Caco-2 (cell line): ENCODE results near the gene CTRB2. TPM values are rescaled to one million over a fixed set of nuclear protein-coding genes. Genes with fewer than 3 reads are reported as not detected.

Experiments
- BruUV-seq: library from RNA; stranded (reverse); fragments of 400-500 nt; replicated peaks from 2 replicates; lab custom pipeline; 2021; lab: Mats Ljungman, UMichigan
- CTCF ChIA-PET: fragments of 300-600 bp; sonication (Branson Sonifier 250); formaldehyde crosslinking; loops from one replicate; lab custom pipeline; 2022; ENCODE audit warnings: antibody characterized with exemption; lab: Charles Lee
- POLR2A ChIA-PET: fragments of 300-600 bp; sonication (Branson Sonifier 250); formaldehyde crosslinking; loops from one replicate; lab custom pipeline; 2022; ENCODE audit warnings: antibody characterized with exemption; lab: Charles Lee
- DNase-seq, 2 experiments: peaks; one replicate each; pipeline versions ENCODE4 v3.0.0 to v3.0.0-alpha.2; 2020 to 2022
- H3K27me3 ChIP-seq: replicated peaks from 2 replicates; pipeline ENCODE4 v1.6.0; 2011; ENCODE audit warnings: low read length; ENCODE audit not compliant: control insufficient read depth, insufficient read depth
- H3K36me3 ChIP-seq: 2 replicates; pipeline ENCODE4 v1.5.1; 2011; ENCODE audit warnings: low read length; ENCODE audit not compliant: control insufficient read depth, insufficient read depth
- H3K4me1 ChIP-seq: fragments of 250-450 bp; sonication (Bioruptor Pico); 2 replicates; pipeline ENCODE4 v1.5.1; 2020; ENCODE audit warnings: mild to moderate bottlenecking
- H3K4me3 ChIP-seq: 2 replicates; pipeline ENCODE4 v1.5.1; 2011; ENCODE audit warnings: low read depth, mild to moderate bottlenecking, control low read depth, low read length
- H3K9me3 ChIP-seq: fragments of 250-450 bp; sonication (Bioruptor Pico); 2 replicates; pipeline ENCODE4 v1.5.1; 2020; ENCODE audit warnings: mild to moderate bottlenecking, moderate library complexity
- H3K27ac Mint-ChIP-seq: one replicate; pipeline ENCODE4 v1.8.0; 2022; ENCODE audit warnings: mixed read lengths; ENCODE audit not compliant: unreplicated experiment
- H3K27me3 Mint-ChIP-seq: one replicate; pipeline ENCODE4 v1.8.0; 2022; ENCODE audit warnings: mixed read lengths; ENCODE audit not compliant: insufficient read depth, unreplicated experiment
- H3K36me3 Mint-ChIP-seq: one replicate; pipeline ENCODE4 v1.8.0; 2022; ENCODE audit warnings: mild to moderate bottlenecking, mixed read lengths; ENCODE audit not compliant: insufficient read depth, unreplicated experiment
- H3K4me1 Mint-ChIP-seq: one replicate; pipeline ENCODE4 v1.8.0; 2022; ENCODE audit warnings: low read depth, mixed read lengths; ENCODE audit not compliant: unreplicated experiment
- H3K4me3 Mint-ChIP-seq: one replicate; pipeline ENCODE4 v1.8.0; 2022; ENCODE audit warnings: mild to moderate bottlenecking, moderate library complexity, mixed read lengths; ENCODE audit not compliant: unreplicated experiment
- H3K9me3 Mint-ChIP-seq: one replicate; pipeline ENCODE4 v1.8.0; 2022; ENCODE audit warnings: mixed read lengths; ENCODE audit not compliant: unreplicated experiment
- CTCF ChIP-seq, 2 experiments: fragments of 200-600 bp in 1 of 2; IDR thresholded peaks; 1 replicate in 1 of 2; 2 replicates in 1 of 2; pipeline versions ENCODE4 v1.5.1 to v1.8.0; 2011 to 2022; ENCODE audit warnings: antibody characterized with exemption in 1 of 2, control low read depth in 1 of 2, inconsistent platforms in 1 of 2, low read depth in 1 of 2, low read length in 1 of 2, mild to moderate bottlenecking in 1 of 2, moderate library complexity in 1 of 2; ENCODE audit not compliant: insufficient read depth in 1 of 2, severe bottlenecking in 1 of 2, unreplicated experiment in 1 of 2
- intact Hi-C: fragments of 100-400 bp; cut with micrococcal nuclease; formaldehyde crosslinking; loops from one replicate; pipeline ENCODE4 v1.10.0; 2022; ENCODE audit not compliant: unreplicated experiment
- total RNA-seq: library from RNA; stranded (reverse); gene quantifications from 2 replicates; pipeline ENCODE4 v1.2.3, GENCODE V29; 2022

The CTRB2 gene
- total RNA-seq, 1 experiment from 2014 or later, result not detected

GRCh38 chr16:75219838-75220237, 12.9 kb upstream of the CTRB2 start:
- Mint-ChIP-seq H3K4me3 (no peak overlapping the region), H3K27ac (no peak overlapping the region), H3K9me3 (no peaks in the 10 kb centered on the region), H3K4me1 (no peaks in the 10 kb centered on the region), H3K27me3 (peaks cover 2% of the 10 kb centered on the region), H3K36me3 (peaks cover 10% of the 10 kb centered on the region)
- POLR2A ChIA-PET, result no interaction called here
- CTCF ChIA-PET, result interaction anchor here (1.0 kb wide), 1 partner anchor 17 kb away, joined by 4 read pairs; no protein-coding TSS in a partner anchor
- Histone ChIP-seq H3K4me3 (no peak overlapping the region), H3K4me1 (0 out of 2 replicates have a peak, but pooled peaks cover 4% of the 10 kb centered on the region), H3K9me3 (no peaks in the 10 kb centered on the region), H3K27me3 (no peaks in the 10 kb centered on the region), H3K36me3 (no peaks in the 10 kb centered on the region)
- DNase-seq, result no peak
- BruUV-seq, result no TSS peak
- no peak for TF ChIP-seq CTCF (IDR thresholded peaks at IDR 0.05; ENCODE audit: insufficient read depth in 1 of 2, low read depth in 1 of 2, low read length in 1 of 2, severe bottlenecking in 1 of 2, unreplicated experiment in 1 of 2)
- intact Hi-C loops, result no loop called here

- intact Hi-C loops, result no loop called here
- no TSS peak for BruUV-seq
- no peaks in the 10 kb centered on the region for H3K9me3 ChIP-seq
- TF ChIP-seq CTCF (IDR thresholded peaks at IDR 0.05; ENCODE audit: insufficient read depth in 1 of 2, low read depth in 1 of 2, low read length in 1 of 2, severe bottlenecking in 1 of 2, unreplicated experiment in 1 of 2), result no peak
- no peak overlapping the region for H3K4me3 Mint-ChIP-seq
- no peak for DNase-seq
- H3K27me3 Mint-ChIP-seq, result no peaks in the 10 kb centered on the region
- no peak overlapping the region for H3K27ac Mint-ChIP-seq
- H3K36me3 ChIP-seq, result no peaks in the 10 kb centered on the region
- no peaks in the 10 kb centered on the region for H3K4me1 Mint-ChIP-seq
- no peaks in the 10 kb centered on the region for H3K27me3 ChIP-seq
- H3K9me3 Mint-ChIP-seq, result no peaks in the 10 kb centered on the region
- no peak overlapping the region for H3K4me3 ChIP-seq
- 0 out of 2 replicates have a peak, but pooled peaks cover 4% of the 10 kb centered on the region for H3K4me1 ChIP-seq
- ChIA-PET CTCF (interaction anchor here (1.0 kb wide), 1 partner anchor 15 kb away, joined by 3 read pairs; no protein-coding TSS in a partner anchor), POLR2A (no interaction called here)
- H3K36me3 Mint-ChIP-seq, result peaks cover 2% of the 10 kb centered on the region
These were observed 12.1 kb upstream of the CTRB2 start for GRCh38 chr16:75219088-75219487.

- intact Hi-C loops, result no loop called here
- no peaks in the 10 kb centered on the region for H3K9me3 ChIP-seq
- H3K27me3 Mint-ChIP-seq, result no peaks in the 10 kb centered on the region
- H3K4me3 ChIP-seq, result no peak within 1 kb of the TSS
- no peaks in the 10 kb centered on the region for H3K36me3 ChIP-seq
- 0 out of 2 replicates have a peak, but pooled peaks cover 4% of the 10 kb centered on the region for H3K4me1 ChIP-seq
- CTCF ChIA-PET, result interaction anchor here (1.0 to 1.1 kb wide), 2 partner anchors 16 to 19 kb away, joined by 3 read pairs; no protein-coding TSS in a partner anchor
- POLR2A ChIA-PET, result no interaction called here
- no peaks in the 10 kb centered on the region for H3K36me3 Mint-ChIP-seq
- BruUV-seq, result no TSS peak
- no peaks in the 10 kb centered on the region for H3K9me3 Mint-ChIP-seq
- H3K27ac Mint-ChIP-seq, result no peak within 1 kb of the TSS
- no peaks in the 10 kb centered on the region for H3K27me3 ChIP-seq
- no peaks in the 10 kb centered on the region for H3K4me1 Mint-ChIP-seq
- no peak within 1 kb of the TSS for H3K4me3 Mint-ChIP-seq
- no peak for TF ChIP-seq CTCF (IDR thresholded peaks at IDR 0.05; ENCODE audit: insufficient read depth in 1 of 2, low read depth in 1 of 2, low read length in 1 of 2, severe bottlenecking in 1 of 2, unreplicated experiment in 1 of 2)
- no peak for DNase-seq
These were observed 11.5 kb upstream of the CTRB2 start, which contains the start of gene CTRB1 for GRCh38 chr16:75218256-75219076. Gene CTRB1, plus strand, starts transcription at chr16:75218988. Its CDS starts 20 bp downstream, at chr16:75219008.
